MM.1S (cell line): ENCODE results near the gene CCDC59.

Source experiments
- DNase-seq: peaks from one replicate; pipeline ENCODE4 v3.0.0-alpha.2; 2015
- H2AFZ ChIP-seq: fragments of 300-600 bp; sonication (generic); 2 replicates; pipeline ENCODE4 v1.6.0; 2016; ENCODE audit warnings: antibody characterized with exemption, low read length
- H3F3A ChIP-seq: fragments of 300-600 bp; sonication (generic); 2 replicates; pipeline ENCODE4 v1.6.1; 2016; ENCODE audit warnings: mild to moderate bottlenecking, antibody characterized with exemption, low read length, moderate library complexity, mixed read lengths; ENCODE audit not compliant: insufficient read depth
- H3K27ac ChIP-seq: fragments of 300-600 bp; sonication (generic); 2 replicates; pipeline ENCODE4 v1.5.1; 2016; ENCODE audit warnings: mild to moderate bottlenecking, low read length
- H3K27me3 ChIP-seq: fragments of 300-600 bp; sonication (generic); replicated peaks from 2 replicates; pipeline ENCODE4 v1.6.0; 2016; ENCODE audit warnings: low read length; ENCODE audit not compliant: insufficient read depth
- H3K36me3 ChIP-seq: fragments of 300-600 bp; sonication (generic); replicated peaks from 2 replicates; pipeline ENCODE4 v1.6.1; 2016; ENCODE audit warnings: mild to moderate bottlenecking, low read length, mixed read lengths; ENCODE audit not compliant: insufficient read depth
- H3K4me1 ChIP-seq: fragments of 300-600 bp; sonication (generic); 2 replicates; pipeline ENCODE4 v1.6.1; 2016; ENCODE audit warnings: low read length, mixed read lengths
- H3K4me2 ChIP-seq: fragments of 300-600 bp; sonication (generic); 2 replicates; pipeline ENCODE4 v1.6.0; 2016; ENCODE audit warnings: low read depth, low read length
- H3K4me3 ChIP-seq: fragments of 300-600 bp; sonication (generic); 2 replicates; pipeline ENCODE4 v1.5.1; 2016; ENCODE audit warnings: low read length, mixed read lengths
- H3K79me2 ChIP-seq: fragments of 300-600 bp; sonication (generic); 2 replicates; pipeline ENCODE4 v1.6.1; 2016; ENCODE audit warnings: mixed run types, low read length, mixed read lengths
- H3K9ac ChIP-seq: fragments of 300-600 bp; sonication (generic); 2 replicates; pipeline ENCODE4 v1.6.1; 2016; ENCODE audit warnings: low read length, mixed read lengths
- H3K9me2 ChIP-seq: fragments of 300-600 bp; sonication (generic); replicated peaks from 2 replicates; pipeline ENCODE4 v1.6.1; 2016; ENCODE audit warnings: mild to moderate bottlenecking, low read length, mixed read lengths; ENCODE audit not compliant: insufficient read depth
- H3K9me3 ChIP-seq: fragments of 300-600 bp; sonication (generic); replicated peaks from 2 replicates; pipeline ENCODE4 v1.6.1; 2016; ENCODE audit warnings: mild to moderate bottlenecking, low read length, mixed read lengths; ENCODE audit not compliant: insufficient read depth
- H4K20me1 ChIP-seq: fragments of 300-600 bp; sonication (generic); 2 replicates; pipeline ENCODE4 v1.6.1; 2016; ENCODE audit warnings: mild to moderate bottlenecking, low read length, moderate library complexity, mixed read lengths; ENCODE audit not compliant: insufficient read depth
- EZH2 ChIP-seq: fragments of 300-600 bp; sonication (generic); optimal IDR thresholded peaks from 2 replicates; pipeline ENCODE3; 2017; ENCODE audit warnings: low read depth, mild to moderate bottlenecking, antibody characterized with exemption, low read length, mixed read lengths
- EZH2phosphoT487 ChIP-seq: fragments of 300-600 bp; sonication (generic); IDR thresholded peaks from 2 replicates; pipeline ENCODE4 v1.6.1; 2018; ENCODE audit warnings: antibody characterized with exemption, low read length
- TF ChIP-seq, protein P1 (sequence below): fragments of 300-600 bp; sonication (generic); IDR thresholded peaks from 2 replicates; pipeline ENCODE4 v1.5.1; 2016; ENCODE audit warnings: antibody characterized with exemption, low read length, mixed read lengths

Gene CCDC59

DNA sequence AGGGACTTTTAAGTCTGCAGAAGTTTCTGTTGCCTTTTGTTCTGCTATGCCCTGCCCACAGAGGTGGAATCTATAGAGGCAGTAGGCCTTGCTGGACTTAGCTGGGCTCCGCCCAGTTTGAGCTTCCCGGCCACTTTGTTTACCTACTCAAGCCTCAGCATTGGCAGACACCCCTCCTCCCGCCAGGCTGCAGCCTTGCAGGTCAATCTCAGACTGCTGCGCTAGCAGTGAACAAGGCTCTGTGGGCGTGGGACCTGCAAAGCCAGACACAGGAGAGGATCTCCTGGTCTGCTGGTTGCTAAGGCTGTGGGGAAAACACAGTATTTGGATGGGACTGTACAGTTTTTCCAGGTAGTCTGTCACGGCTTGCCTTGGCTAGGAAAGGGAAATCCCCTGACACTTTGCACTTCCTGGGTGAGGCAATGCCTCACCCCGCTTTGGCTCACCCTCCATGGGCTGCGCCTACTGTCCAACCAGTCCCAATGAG lies 43.7 kb downstream of the CCDC59 start:
- no peaks in the 10 kb centered on the region for H3K79me2 ChIP-seq
- H3K9ac ChIP-seq = no peak overlapping the region
- H3K4me2 ChIP-seq = no peak overlapping the region

More for the DNA sequence above, 43.7 kb downstream of the CCDC59 start:
- no peak for DNase-seq
- H3K4me1 ChIP-seq = no peaks in the 10 kb centered on the region
- H3F3A ChIP-seq = no peaks in the 10 kb centered on the region
- TF ChIP-seq EZH2 (no peak), EZH2phosphoT487 (no peak)
- TF ChIP-seq, protein P1, sequence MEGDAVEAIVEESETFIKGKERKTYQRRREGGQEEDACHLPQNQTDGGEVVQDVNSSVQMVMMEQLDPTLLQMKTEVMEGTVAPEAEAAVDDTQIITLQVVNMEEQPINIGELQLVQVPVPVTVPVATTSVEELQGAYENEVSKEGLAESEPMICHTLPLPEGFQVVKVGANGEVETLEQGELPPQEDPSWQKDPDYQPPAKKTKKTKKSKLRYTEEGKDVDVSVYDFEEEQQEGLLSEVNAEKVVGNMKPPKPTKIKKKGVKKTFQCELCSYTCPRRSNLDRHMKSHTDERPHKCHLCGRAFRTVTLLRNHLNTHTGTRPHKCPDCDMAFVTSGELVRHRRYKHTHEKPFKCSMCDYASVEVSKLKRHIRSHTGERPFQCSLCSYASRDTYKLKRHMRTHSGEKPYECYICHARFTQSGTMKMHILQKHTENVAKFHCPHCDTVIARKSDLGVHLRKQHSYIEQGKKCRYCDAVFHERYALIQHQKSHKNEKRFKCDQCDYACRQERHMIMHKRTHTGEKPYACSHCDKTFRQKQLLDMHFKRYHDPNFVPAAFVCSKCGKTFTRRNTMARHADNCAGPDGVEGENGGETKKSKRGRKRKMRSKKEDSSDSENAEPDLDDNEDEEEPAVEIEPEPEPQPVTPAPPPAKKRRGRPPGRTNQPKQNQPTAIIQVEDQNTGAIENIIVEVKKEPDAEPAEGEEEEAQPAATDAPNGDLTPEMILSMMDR = no peak
- no peak overlapping the region for H3K27ac ChIP-seq
- no peaks in the 10 kb centered on the region for H3K9me2 ChIP-seq
- no peaks in the 10 kb centered on the region for H3K9me3 ChIP-seq
- no peak overlapping the region for H2AFZ ChIP-seq
- H4K20me1 ChIP-seq = no peaks in the 10 kb centered on the region
- H3K4me3 ChIP-seq = no peak overlapping the region
- no peaks in the 10 kb centered on the region for H3K27me3 ChIP-seq
- no peaks in the 10 kb centered on the region for H3K36me3 ChIP-seq
